AG09319 (cell line): Measurements from ENCODE around the gene RIC3.

ENCODE experiments used
- DNase-seq: peaks from one replicate; pipeline ENCODE4 v3.0.0-alpha.2; 2010; ENCODE audit warnings: low read depth; ENCODE audit errors: extremely low read depth
- CTCF ChIP-seq: IDR thresholded peaks from 2 replicates; pipeline ENCODE4 v1.5.1; 2011; ENCODE audit warnings: low read depth, mild to moderate bottlenecking, inconsistent platforms, low read length, moderate library complexity

The RIC3 gene

GRCh38 chr11:8202516-8203413, 33.9 kb upstream of the RIC3 start:
- DNase-seq, result no peak

GRCh38 chr11:8201644-8202365, 33.0 kb upstream of the RIC3 start:
- no peak for TF ChIP-seq CTCF
- DNase-seq, result no peak

More at GRCh38 chr11:8202516-8203413, 33.9 kb upstream of the RIC3 start:
- TF ChIP-seq CTCF, result no peak

GRCh38 chr11:8199676-8200075, 30.9 kb upstream of the RIC3 start:
- no peak for TF ChIP-seq CTCF
- DNase-seq, result no peak

GRCh38 chr11:8196749-8197148, 27.9 kb upstream of the RIC3 start:
- DNase-seq, result no peak
- no peak for TF ChIP-seq CTCF

- DNase-seq, result no peak
- no peak for TF ChIP-seq CTCF
Measured at GRCh38 chr11:8194956-8195355, 26.1 kb upstream of the RIC3 start.

- TF ChIP-seq CTCF, result no peak
- no peak for DNase-seq
Measured at GRCh38 chr11:8192896-8193209, 24.0 kb upstream of the RIC3 start.
